Kidney glomerular epithelial cell (primary cell): ENCODE results near the gene CLIP1.
A peak's percentile ranks its signal among the peaks of the same experiment; 100 is the strongest.
"Not testable (repeated sequence)": the region's sequence is repeated elsewhere in the genome, so short reads cannot be mapped to it uniquely, and the experiment has no call there.

Experiments
- DNase-seq: peaks from one replicate; lab custom pipeline; 2025; lab: John Stamatoyannopoulos, UW

Gene CLIP1

GRCh38 chr12:122421821-122422729 lies at the start of gene CLIP1:
TSS of gene CLIP1 (minus strand) at chr12:122422669. CDS start at chr12:122380452, 42,217 bp downstream.
- DNase-seq, result peak; percentile 24

GRCh38 chr12:122471324-122472226 lies 49.1 kb upstream of the CLIP1 start:
- DNase-seq, result peak; percentile 78

- not testable (repeated sequence) for DNase-seq
Measured at GRCh38 chr12:122470576-122470975, 48.1 kb upstream of the CLIP1 start.

- DNase-seq, result not testable (repeated sequence)
Measured at GRCh38 chr12:122469856-122470255, 47.4 kb upstream of the CLIP1 start.

- no peak for DNase-seq
Measured at GRCh38 chr12:122467983-122468382, 45.5 kb upstream of the CLIP1 start.

- DNase-seq, result peak; percentile 89
Measured at GRCh38 chr12:122464317-122465042, 42.0 kb upstream of the CLIP1 start.

- no peak for DNase-seq
Measured at GRCh38 chr12:122460641-122461040, 38.2 kb upstream of the CLIP1 start.

GRCh38 chr12:122460061-122460460 lies 37.6 kb upstream of the CLIP1 start:
- no peak for DNase-seq

GRCh38 chr12:122459211-122459610 lies 36.7 kb upstream of the CLIP1 start:
- DNase-seq, result peak; percentile 56

GRCh38 chr12:122458105-122459035 lies 35.9 kb upstream of the CLIP1 start:
- DNase-seq, result no peak

GRCh38 chr12:122457627-122458026 lies 35.2 kb upstream of the CLIP1 start:
- DNase-seq, result no peak

GRCh38 chr12:122454739-122455138 lies 32.3 kb upstream of the CLIP1 start:
- no peak for DNase-seq

GRCh38 chr12:122454250-122454721 lies 31.8 kb upstream of the CLIP1 start:
- no peak for DNase-seq

- DNase-seq, result no peak
Measured at GRCh38 chr12:122452701-122453285, 30.3 kb upstream of the CLIP1 start.

GRCh38 chr12:122449317-122449716 lies 26.8 kb upstream of the CLIP1 start:
- no peak for DNase-seq

GRCh38 chr12:122447825-122448224 lies 25.4 kb upstream of the CLIP1 start:
- DNase-seq, result not testable (repeated sequence)

- DNase-seq, result not testable (repeated sequence)
Measured at GRCh38 chr12:122446390-122446789, 23.9 kb upstream of the CLIP1 start.

- not testable (repeated sequence) for DNase-seq
Measured at GRCh38 chr12:122444071-122444470, 21.6 kb upstream of the CLIP1 start.

GRCh38 chr12:122438822-122439221 lies 16.4 kb upstream of the CLIP1 start:
- DNase-seq, result not testable (repeated sequence)

GRCh38 chr12:122437656-122438121 lies 15.2 kb upstream of the CLIP1 start:
- no peak for DNase-seq
